GM12872 (cell line): Measurements from ENCODE around the gene TKT.

Source experiments
- TF ChIP-seq, protein P1 (sequence below): IDR thresholded peaks from 3 replicates; pipeline ENCODE4 v1.5.1; 2011; ENCODE audit warnings: low read depth, mild to moderate bottlenecking, low read length, moderate library complexity; ENCODE audit not compliant: insufficient read depth

TKT gene

DNA sequence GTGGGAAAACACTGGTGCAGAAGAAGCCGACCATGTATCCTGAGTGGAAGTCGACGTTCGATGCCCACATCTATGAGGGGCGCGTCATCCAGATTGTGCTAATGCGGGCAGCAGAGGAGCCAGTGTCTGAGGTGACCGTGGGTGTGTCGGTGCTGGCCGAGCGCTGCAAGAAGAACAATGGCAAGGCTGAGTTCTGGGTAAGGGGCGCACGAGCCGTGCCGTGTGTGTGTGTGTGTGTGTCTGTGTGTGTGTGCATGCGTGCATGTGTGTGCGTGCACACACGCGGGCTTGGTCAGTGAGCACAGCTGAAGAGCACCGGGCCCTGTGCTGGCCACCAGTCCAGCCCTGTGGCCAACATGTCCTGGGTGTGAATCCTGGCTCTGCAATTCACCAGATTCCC is 76.2 kb downstream of the TKT start:
- TF ChIP-seq, protein P1, sequence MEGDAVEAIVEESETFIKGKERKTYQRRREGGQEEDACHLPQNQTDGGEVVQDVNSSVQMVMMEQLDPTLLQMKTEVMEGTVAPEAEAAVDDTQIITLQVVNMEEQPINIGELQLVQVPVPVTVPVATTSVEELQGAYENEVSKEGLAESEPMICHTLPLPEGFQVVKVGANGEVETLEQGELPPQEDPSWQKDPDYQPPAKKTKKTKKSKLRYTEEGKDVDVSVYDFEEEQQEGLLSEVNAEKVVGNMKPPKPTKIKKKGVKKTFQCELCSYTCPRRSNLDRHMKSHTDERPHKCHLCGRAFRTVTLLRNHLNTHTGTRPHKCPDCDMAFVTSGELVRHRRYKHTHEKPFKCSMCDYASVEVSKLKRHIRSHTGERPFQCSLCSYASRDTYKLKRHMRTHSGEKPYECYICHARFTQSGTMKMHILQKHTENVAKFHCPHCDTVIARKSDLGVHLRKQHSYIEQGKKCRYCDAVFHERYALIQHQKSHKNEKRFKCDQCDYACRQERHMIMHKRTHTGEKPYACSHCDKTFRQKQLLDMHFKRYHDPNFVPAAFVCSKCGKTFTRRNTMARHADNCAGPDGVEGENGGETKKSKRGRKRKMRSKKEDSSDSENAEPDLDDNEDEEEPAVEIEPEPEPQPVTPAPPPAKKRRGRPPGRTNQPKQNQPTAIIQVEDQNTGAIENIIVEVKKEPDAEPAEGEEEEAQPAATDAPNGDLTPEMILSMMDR, result no peak

GRCh38 chr3:53178246-53178645 is 77.6 kb downstream of the TKT start:
- TF ChIP-seq, protein P1, result no peak

DNA sequence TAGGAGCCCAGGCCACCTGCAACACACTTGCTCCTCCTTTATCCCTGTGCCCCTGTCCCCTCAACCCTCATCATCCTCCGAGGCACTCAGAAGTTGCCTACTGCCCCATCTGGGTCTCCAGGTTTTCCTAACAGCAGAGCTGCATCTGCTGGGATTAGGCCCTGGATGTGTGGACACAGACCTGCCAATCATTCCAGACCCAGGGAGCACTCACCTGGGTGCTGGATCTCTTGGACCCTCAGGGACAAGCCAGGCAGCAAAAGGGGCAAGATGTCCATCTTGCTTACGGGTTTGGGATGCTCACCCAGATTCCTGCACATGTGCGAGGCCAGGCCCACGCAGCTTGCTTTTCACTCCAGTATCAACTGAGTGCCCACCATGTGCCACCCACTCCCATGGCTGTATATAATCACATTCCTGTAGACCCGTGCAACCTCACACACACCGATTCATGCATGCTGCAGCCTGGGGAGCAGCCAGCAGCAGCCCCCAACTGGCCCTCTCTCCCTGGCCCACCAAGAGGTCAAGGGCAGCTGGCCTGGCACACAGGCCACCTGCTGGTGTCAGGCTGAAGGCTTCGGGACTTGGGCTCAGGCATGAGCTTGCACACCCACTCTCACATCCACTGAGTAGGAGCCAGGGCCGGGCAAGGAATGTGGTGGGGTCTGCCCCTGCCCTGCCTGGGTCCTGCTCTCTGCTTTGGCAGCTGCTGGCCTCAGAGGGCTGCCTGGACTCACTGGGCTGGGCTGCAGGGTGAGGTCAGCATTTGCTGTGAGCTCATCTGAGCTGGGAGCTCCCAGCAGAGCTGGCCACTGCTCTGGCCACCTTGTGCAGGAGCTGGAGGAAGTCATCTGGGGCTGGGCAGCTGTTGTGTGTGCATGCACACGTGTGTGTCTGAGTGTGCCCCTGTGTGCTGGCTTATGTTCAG is 79.9 kb downstream of the TKT start:
- TF ChIP-seq, protein P1, result no peak
